Endothelial cell of umbilical vein (primary cell): ENCODE data around the gene B3GNT8.

Source experiments
- EZH2 ChIP-seq: IDR thresholded peaks from 2 replicates; pipeline ENCODE4 v1.6.1; 2012; ENCODE audit warnings: borderline replicate concordance, low read depth, mild to moderate bottlenecking, moderate library complexity, low read length, inconsistent platforms; ENCODE audit not compliant: severe bottlenecking
- FOS ChIP-seq: IDR thresholded peaks from 2 replicates; pipeline ENCODE4 v1.6.1; 2011; ENCODE audit warnings: mild to moderate bottlenecking, low read length, moderate library complexity, borderline replicate concordance; ENCODE audit not compliant: insufficient read depth
- JUN ChIP-seq: IDR thresholded peaks from 2 replicates; pipeline ENCODE4 v1.6.1; 2011; ENCODE audit warnings: borderline replicate concordance, low read depth; ENCODE audit not compliant: insufficient read length, insufficient read depth
- MYC ChIP-seq: IDR thresholded peaks from one replicate; pipeline ENCODE4 v1.6.1; 2011; ENCODE audit warnings: mild to moderate bottlenecking, low read depth, low read length
- POLR2A ChIP-seq: IDR thresholded peaks from 2 replicates; pipeline ENCODE4 v1.6.1; 2012; ENCODE audit warnings: low read depth, mild to moderate bottlenecking, control low read depth, low read length
- POLR2AphosphoS5 ChIP-seq: IDR thresholded peaks from 2 replicates; pipeline ENCODE4 v1.6.1; 2012; ENCODE audit warnings: low read depth, mild to moderate bottlenecking, control low read depth, low read length, moderate library complexity; ENCODE audit not compliant: insufficient read depth
- TF ChIP-seq, protein P1 (sequence below), 2 donors: IDR thresholded peaks; 1 replicate in 1 of 2; 2 replicates in 1 of 2; pipeline ENCODE4 v1.5.1; 2011; ENCODE audit warnings: low read length in 2 of 2, mild to moderate bottlenecking in 2 of 2, moderate library complexity in 2 of 2, control low read depth in 1 of 2, inconsistent platforms in 1 of 2, low read depth in 1 of 2; ENCODE audit not compliant: insufficient read depth in 1 of 2; ENCODE audit errors: extremely low read depth in 1 of 2
- TF ChIP-seq, protein P2 (sequence below): IDR thresholded peaks from 2 replicates; pipeline ENCODE4 v1.6.1; 2011; ENCODE audit not compliant: insufficient read depth, insufficient read length

DNA sequence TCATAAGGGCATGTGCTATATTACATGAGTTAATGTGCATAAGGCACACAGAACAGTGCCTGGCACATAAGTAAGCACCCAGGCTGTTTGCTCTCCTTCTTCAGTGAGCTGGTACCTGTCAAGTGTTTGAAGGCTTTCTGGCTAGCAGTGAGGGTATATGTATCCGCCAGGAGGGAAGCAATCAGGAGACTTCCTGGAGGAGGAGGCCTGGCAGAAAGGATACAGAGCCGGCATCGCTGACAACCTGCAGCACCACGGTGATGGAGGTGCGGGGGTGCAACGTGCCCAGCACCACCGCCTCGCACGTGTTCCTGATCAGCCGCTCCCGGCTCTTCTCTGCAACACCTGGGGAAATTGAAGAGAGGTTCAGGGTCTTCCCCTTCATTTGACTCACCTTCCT lies 35.6 kb downstream of the B3GNT8 start:
- no peak for TF ChIP-seq POLR2A
- TF ChIP-seq, protein P1, sequence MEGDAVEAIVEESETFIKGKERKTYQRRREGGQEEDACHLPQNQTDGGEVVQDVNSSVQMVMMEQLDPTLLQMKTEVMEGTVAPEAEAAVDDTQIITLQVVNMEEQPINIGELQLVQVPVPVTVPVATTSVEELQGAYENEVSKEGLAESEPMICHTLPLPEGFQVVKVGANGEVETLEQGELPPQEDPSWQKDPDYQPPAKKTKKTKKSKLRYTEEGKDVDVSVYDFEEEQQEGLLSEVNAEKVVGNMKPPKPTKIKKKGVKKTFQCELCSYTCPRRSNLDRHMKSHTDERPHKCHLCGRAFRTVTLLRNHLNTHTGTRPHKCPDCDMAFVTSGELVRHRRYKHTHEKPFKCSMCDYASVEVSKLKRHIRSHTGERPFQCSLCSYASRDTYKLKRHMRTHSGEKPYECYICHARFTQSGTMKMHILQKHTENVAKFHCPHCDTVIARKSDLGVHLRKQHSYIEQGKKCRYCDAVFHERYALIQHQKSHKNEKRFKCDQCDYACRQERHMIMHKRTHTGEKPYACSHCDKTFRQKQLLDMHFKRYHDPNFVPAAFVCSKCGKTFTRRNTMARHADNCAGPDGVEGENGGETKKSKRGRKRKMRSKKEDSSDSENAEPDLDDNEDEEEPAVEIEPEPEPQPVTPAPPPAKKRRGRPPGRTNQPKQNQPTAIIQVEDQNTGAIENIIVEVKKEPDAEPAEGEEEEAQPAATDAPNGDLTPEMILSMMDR (IDR thresholded peaks at IDR 0.05; ENCODE audit: extremely low read depth in 1 of 2, insufficient read depth in 1 of 2, low read depth in 1 of 2, low read length in 2 of 2): no peak
- no peak for TF ChIP-seq EZH2
- TF ChIP-seq FOS: no peak
- TF ChIP-seq, protein P2, sequence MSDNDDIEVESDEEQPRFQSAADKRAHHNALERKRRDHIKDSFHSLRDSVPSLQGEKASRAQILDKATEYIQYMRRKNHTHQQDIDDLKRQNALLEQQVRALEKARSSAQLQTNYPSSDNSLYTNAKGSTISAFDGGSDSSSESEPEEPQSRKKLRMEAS: no peak
- no peak for TF ChIP-seq POLR2AphosphoS5
- TF ChIP-seq JUN: no peak
- TF ChIP-seq MYC: no peak
